D721Med (cell line): Measurements from ENCODE around the gene DHX32.
"Not testable (repeated sequence)": the region's sequence is repeated elsewhere in the genome, so short reads cannot be mapped to it uniquely, and the experiment has no call there.

Experiments
- DNase-seq: peaks from one replicate; pipeline ENCODE4 v3.0.0; 2011; ENCODE audit warnings: low spot score; ENCODE audit not compliant: insufficient read length
- FAIRE-seq: peaks from 2 replicates; lab custom pipeline; 2011; peaks lifted over from hg19 to GRCh38; lab: Jason Lieb, UNC
- CTCF ChIP-seq: IDR thresholded peaks from 2 replicates; pipeline ENCODE4 v1.5.1; 2012; ENCODE audit warnings: mild to moderate bottlenecking, control low read depth; ENCODE audit not compliant: insufficient read depth; ENCODE audit errors: missing control alignments

Gene DHX32

DNA sequence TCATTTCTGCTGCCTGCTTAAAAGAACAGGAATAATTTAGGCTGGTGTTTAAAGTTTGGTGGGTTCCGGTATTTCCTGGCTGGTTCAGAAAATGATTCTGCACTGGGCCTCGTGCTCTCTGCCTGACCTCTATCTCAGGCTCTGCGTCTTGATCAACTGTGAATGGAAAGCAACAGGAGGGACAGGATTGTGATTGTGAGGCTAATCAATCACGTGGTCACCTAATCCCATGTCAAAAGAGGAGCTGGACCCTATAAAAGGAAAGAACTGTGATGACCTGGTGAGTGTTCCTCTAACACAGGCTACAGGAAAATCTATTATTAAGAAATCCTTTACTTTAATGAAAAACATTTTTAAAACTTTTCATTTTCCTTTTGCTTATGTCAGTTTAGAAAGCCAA lies at the start of gene DHX32:
TSS of gene DHX32 (minus strand) at position 101 of the 400 bp plus-strand sequence. CDS start 468 bp downstream, outside the sequence.
- FAIRE-seq: no peak
- DNase-seq: no peak

GRCh38 chr10:125929618-125930017 lies 48.5 kb upstream of the DHX32 start:
- no peak for TF ChIP-seq CTCF
- DNase-seq (no peak), FAIRE-seq (no peak)

More for the DNA sequence above, at the start of gene DHX32:
- no peak for TF ChIP-seq CTCF

- no peak for FAIRE-seq
- DNase-seq: no peak
- no peak for TF ChIP-seq CTCF
Measured at GRCh38 chr10:125928928-125929585, 48.0 kb upstream of the DHX32 start.

DNA sequence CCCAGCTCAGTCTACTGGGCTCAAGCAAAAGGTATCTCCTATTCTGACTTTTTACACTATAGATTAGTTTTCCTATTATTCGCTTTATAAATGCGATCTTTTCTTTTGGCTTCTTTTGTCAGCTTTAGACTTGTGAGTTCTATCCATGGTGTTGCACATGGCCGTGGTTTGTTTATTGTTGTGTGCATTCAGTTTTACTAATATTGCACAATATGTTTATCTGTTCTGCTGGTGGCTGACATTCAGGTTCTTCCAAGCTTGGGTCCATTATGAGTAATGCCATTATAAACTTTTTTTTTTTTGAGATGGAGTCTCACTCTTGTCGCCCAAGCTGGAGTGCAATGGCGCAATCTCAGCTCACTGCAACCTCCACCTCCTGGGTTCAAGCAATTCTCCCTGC lies 46.2 kb upstream of the DHX32 start:
- not testable (repeated sequence) for FAIRE-seq, DNase-seq

DNA sequence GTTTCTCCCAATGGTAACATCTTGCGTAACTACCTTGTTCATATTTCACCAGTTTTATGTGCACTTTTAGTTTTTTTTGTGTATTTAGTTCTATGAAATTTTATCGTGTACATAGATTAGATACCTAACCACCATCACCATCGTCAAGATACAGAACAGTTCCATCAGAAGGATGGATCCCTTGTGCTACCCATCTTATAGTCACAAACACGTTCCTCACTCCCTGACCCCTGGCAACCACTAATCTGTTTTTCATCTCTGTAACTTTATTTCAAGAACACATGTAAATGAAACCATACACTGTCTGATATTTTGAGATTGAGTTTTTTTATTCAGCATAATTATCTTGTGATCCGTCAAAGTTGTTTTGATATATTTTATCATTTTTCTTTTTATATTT lies 45.2 kb upstream of the DHX32 start:
- DNase-seq (no peak), FAIRE-seq (no peak)
- no peak for TF ChIP-seq CTCF

GRCh38 chr10:125925262-125925834 lies 44.3 kb upstream of the DHX32 start:
- no peak for FAIRE-seq
- TF ChIP-seq CTCF: no peak
- DNase-seq: no peak

GRCh38 chr10:125921643-125922306 lies 40.7 kb upstream of the DHX32 start:
- FAIRE-seq, DNase-seq: not testable (repeated sequence)

DNA sequence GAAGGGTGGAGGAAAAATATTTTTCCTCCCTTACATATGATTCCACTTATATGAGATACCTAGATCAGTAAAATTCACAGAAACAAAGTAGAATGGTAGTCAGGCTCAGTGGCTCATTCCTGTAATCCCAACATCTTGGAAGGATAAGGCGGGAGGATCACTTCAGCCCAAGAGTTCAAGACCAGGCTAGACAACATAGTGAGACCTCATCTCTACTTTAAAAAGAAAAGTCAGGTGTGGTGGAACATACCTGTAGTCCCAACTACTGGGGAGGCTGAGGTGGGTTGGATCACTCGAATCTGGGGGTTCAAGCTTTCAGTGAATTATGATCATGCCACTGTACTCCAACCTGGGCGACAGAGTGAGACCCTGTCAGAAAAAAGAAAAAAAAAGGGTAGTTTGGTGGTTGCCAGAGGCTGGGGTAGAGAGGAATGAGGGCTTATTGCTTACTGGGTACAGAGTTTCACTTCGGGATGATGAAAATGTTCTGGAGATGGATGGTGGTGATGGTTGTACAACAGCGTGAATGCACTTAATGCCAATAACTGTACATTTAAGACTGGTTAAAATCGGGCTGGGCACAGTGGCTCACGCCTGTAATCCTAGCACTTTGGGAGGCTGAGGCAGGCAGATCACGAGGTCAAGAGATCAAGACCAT lies 36.7 kb upstream of the DHX32 start:
- FAIRE-seq, DNase-seq: not testable (repeated sequence)
